Body of pancreas (tissue), 4 donors: ENCODE data around the gene ST8SIA5. TPM values are rescaled to one million over a fixed set of nuclear protein-coding genes. Genes with fewer than 3 reads are reported as not detected.

ENCODE experiments used
- ATAC-seq: fragments of 150-250 bp; one replicate; pipeline ENCODE4 v1.9.1; 2016
- DNase-seq, 4 donors: peaks; one replicate each; pipeline ENCODE4 v3.0.0-alpha.2; 2019
- H3K27ac ChIP-seq, 4 donors: fragments of 200-600 bp; sonication (generic); 1 replicate in 3 of 4; 2 replicates in 1 of 4; pipeline versions ENCODE4 v1.5.1 to v1.6.1; 2016 to 2019; ENCODE audit warnings: mild to moderate bottlenecking in 1 of 4, mixed read lengths in 1 of 4, moderate library complexity in 1 of 4
- H3K27me3 ChIP-seq, 2 donors: fragments of 200-600 bp; sonication (generic); one replicate each; pipeline ENCODE4 v1.6.0; 2016; ENCODE audit warnings: mild to moderate bottlenecking in 1 of 2
- H3K36me3 ChIP-seq, 2 donors: fragments of 200-600 bp; sonication (generic); replicated peaks in 1 of 2; 2 replicates each; pipeline ENCODE4 v1.5.1; 2016; ENCODE audit warnings: low read depth in 2 of 2; ENCODE audit not compliant: insufficient read depth in 1 of 2
- H3K4me1 ChIP-seq: fragments of 200-600 bp; sonication (generic); one replicate; pipeline ENCODE4 v1.6.0; 2016
- H3K4me3 ChIP-seq, 2 donors: fragments of 200-600 bp; sonication (generic); 1 replicate in 1 of 2; 2 replicates in 1 of 2; pipeline ENCODE4 v1.5.1; 2016 to 2019
- H3K9me3 ChIP-seq, 3 donors: fragments of 200-600 bp; sonication (generic); 1 replicate in 2 of 3; 2 replicates in 1 of 3; pipeline ENCODE4 v1.5.1; 2016
- CTCF ChIP-seq, 7 experiments: fragments of 450-650 bp in 4 of 7; fragments of 200-600 bp in 3 of 7; sonication (generic) in 3 of 7; IDR thresholded peaks; one replicate each; pipeline ENCODE4 v1.5.1; 2016 to 2019; ENCODE audit warnings: antibody characterized with exemption in 7 of 7
- POLR2A ChIP-seq, 3 donors: fragments of 450-650 bp; IDR thresholded peaks; one replicate each; pipeline ENCODE4 v1.6.1; 2016; ENCODE audit warnings: antibody characterized with exemption in 3 of 3, mild to moderate bottlenecking in 2 of 3
- WGBS, 2 donors: methylation state at CpG; one replicate each; pipeline ENCODE4 v1.1.5; 2017; 5-methylcytosine and 5-hydroxymethylcytosine counted together
- intact Hi-C: fragments of 100-400 bp; cut with DNase I; formaldehyde crosslinking; loops from one replicate; pipeline ENCODE4 v1.15.1; 2023
- total RNA-seq, 2 donors: library from RNA; depleted of rRNA; stranded (reverse); fragments of >200 nt; gene quantifications; one replicate each; pipeline ENCODE4 v1.1.0, GENCODE V29; 2016

Gene ST8SIA5
- total RNA-seq, 2 donors from 2014 or later, result under 0.01 to 1.6 TPM

GRCh38 chr18:46718501-46719341, 38.1 kb downstream of the ST8SIA5 start:
- DNase-seq, result no peak
- Histone ChIP-seq H3K36me3 (no peaks in the 10 kb centered on the region), H3K4me1 (no peaks in the 10 kb centered on the region), H3K27ac (no peak overlapping the region), H3K4me3 (no peak overlapping the region), H3K9me3 (no peaks in the 10 kb centered on the region), H3K27me3 (no peaks in the 10 kb centered on the region)
- ATAC-seq, result no peak
- no peak for TF ChIP-seq POLR2A (IDR thresholded peaks at IDR 0.05)
- no peak for TF ChIP-seq CTCF (IDR thresholded peaks at IDR 0.05)
- WGBS, 2 donors, result 24 to 36% methylated on average over 10 of the region's 10 CpGs
- intact Hi-C loops, result no loop called here

- intact Hi-C loops, result no loop called here
- DNase-seq (no peak), ATAC-seq (no peak)
- H3K4me1 ChIP-seq, result no peaks in the 10 kb centered on the region
- H3K9me3 ChIP-seq, result no peaks in the 10 kb centered on the region
- WGBS, 2 donors, result 67 to 73% methylated on average over 2 of the region's 2 CpGs
- no peaks in the 10 kb centered on the region for H3K27me3 ChIP-seq
- H3K4me3 ChIP-seq, result no peak overlapping the region
- TF ChIP-seq POLR2A (IDR thresholded peaks at IDR 0.05), result no peak
- TF ChIP-seq CTCF (IDR thresholded peaks at IDR 0.05), result no peak
- no peaks in the 10 kb centered on the region for H3K36me3 ChIP-seq
- H3K27ac ChIP-seq, result no peak overlapping the region
Measured at GRCh38 chr18:46716827-46717226, 40.0 kb downstream of the ST8SIA5 start.

GRCh38 chr18:46716336-46716735, 40.5 kb downstream of the ST8SIA5 start:
- peak; percentile 9 for ATAC-seq
- Histone ChIP-seq H3K27me3 (no peaks in the 10 kb centered on the region), H3K36me3 (no peaks in the 10 kb centered on the region), H3K9me3 (no peaks in the 10 kb centered on the region), H3K4me3 (no peak overlapping the region), H3K27ac (no peak overlapping the region), H3K4me1 (no peaks in the 10 kb centered on the region)
- WGBS, 2 donors, result 55 to 60% methylated on average over 5 of the region's 5 CpGs
- TF ChIP-seq CTCF (IDR thresholded peaks at IDR 0.05) (no peak), POLR2A (IDR thresholded peaks at IDR 0.05) (no peak)
- intact Hi-C loops, result no loop called here
- no peak for DNase-seq

GRCh38 chr18:46715062-46715461, 41.8 kb downstream of the ST8SIA5 start:
- H3K4me3 ChIP-seq, result no peak overlapping the region
- no peaks in the 10 kb centered on the region for H3K9me3 ChIP-seq
- H3K27me3 ChIP-seq, result no peaks in the 10 kb centered on the region
- 41 to 56% methylated on average over 4 to 5 of the region's 5 CpGs for WGBS, 2 donors
- no peak for DNase-seq
- ATAC-seq, result no peak
- no peaks in the 10 kb centered on the region for H3K36me3 ChIP-seq
- TF ChIP-seq CTCF (IDR thresholded peaks at IDR 0.05) (no peak), POLR2A (IDR thresholded peaks at IDR 0.05) (no peak)
- no peak overlapping the region for H3K27ac ChIP-seq
- intact Hi-C loops, result no loop called here
- no peaks in the 10 kb centered on the region for H3K4me1 ChIP-seq

GRCh38 chr18:46712406-46712805, 44.4 kb downstream of the ST8SIA5 start:
- Histone ChIP-seq H3K27ac (no peak overlapping the region), H3K27me3 (no peaks in the 10 kb centered on the region), H3K9me3 (no peaks in the 10 kb centered on the region), H3K36me3 (no peaks in the 10 kb centered on the region), H3K4me3 (no peak overlapping the region), H3K4me1 (no peaks in the 10 kb centered on the region)
- DNase-seq, result no peak
- intact Hi-C loops, result no loop called here
- ATAC-seq, result no peak
- WGBS, 2 donors, result 54 to 72% methylated on average over 5 of the region's 5 CpGs
- TF ChIP-seq POLR2A (IDR thresholded peaks at IDR 0.05), result no peak
- TF ChIP-seq CTCF (IDR thresholded peaks at IDR 0.05), result no peak
